ENCODE measurements around the gene CHTOP.
A peak's percentile ranks its signal among the peaks of the same experiment; 100 is the strongest.

The CHTOP gene

GRCh38 chr1:153678519-153679336 lies 44.9 kb downstream of the CHTOP start, which contains the start of gene NPR1 (continued):
- peak; percentile 66; the same call in 1 of the 2 replicates for TF ChIP-seq MYNN (tag by site-specific recombination; IDR thresholded peaks at IDR 0.05; ENCODE audit: borderline replicate concordance)
- 0 out of 2 replicates have a peak, but pooled peaks have one; percentile 27 for TF ChIP-seq ZNF133 (tag by site-specific recombination; IDR thresholded peaks at IDR 0.05)
- 0 out of 2 replicates have a peak, but pooled peaks have one; percentile 15 for TF ChIP-seq ZNF585B (tag by site-specific recombination; IDR thresholded peaks at IDR 0.05)
- TF ChIP-seq MZF1 (tag by site-specific recombination; IDR thresholded peaks at IDR 0.05; ENCODE audit: borderline replicate concordance), result no peak
- TF ChIP-seq ZBTB7A (tag by site-specific recombination; IDR thresholded peaks at IDR 0.05; ENCODE audit: low read depth), result peak; percentile 71; the same call in 1 of the 2 replicates
- TF ChIP-seq RBAK (tag by site-specific recombination; IDR thresholded peaks at IDR 0.05), result no peak
- peak; percentile 91 for TF ChIP-seq ZNF366 (tag by site-specific recombination; conservative IDR thresholded peaks at IDR 0.05)
- TF ChIP-seq ZSCAN4 (tag by site-specific recombination; IDR thresholded peaks at IDR 0.05), result peak; percentile 21; the same call in 1 of the 2 replicates
- TF ChIP-seq ZNF610 (tag by site-specific recombination; IDR thresholded peaks at IDR 0.05; ENCODE audit: borderline replicate concordance), result 0 out of 2 replicates have a peak, but pooled peaks have one; percentile 54
- no peak for TF ChIP-seq ZNF292 (tag by site-specific recombination; IDR thresholded peaks at IDR 0.05; ENCODE audit: borderline replicate concordance, low read depth)
- peak; percentile 77 for TF ChIP-seq PRDM10 (tag by site-specific recombination; IDR thresholded peaks at IDR 0.05)
- TF ChIP-seq REST (tag by site-specific recombination; IDR thresholded peaks at IDR 0.05), result 0 out of 2 replicates have a peak, but pooled peaks have one; percentile 40
- TF ChIP-seq ZNF10 (tag by site-specific recombination; IDR thresholded peaks at IDR 0.05), result peak; percentile 61; the same call in 1 of the 2 replicates
- peak; percentile 95 for TF ChIP-seq ZNF335 (tag by site-specific recombination; conservative IDR thresholded peaks at IDR 0.05)
- TF ChIP-seq PRDM2 (tag by site-specific recombination; IDR thresholded peaks at IDR 0.05; ENCODE audit: borderline replicate concordance), result no peak
- no peak for TF ChIP-seq GFI1B (tag by site-specific recombination; IDR thresholded peaks at IDR 0.05)
- peak; percentile 56 for TF ChIP-seq ZNF2 (tag by site-specific recombination; IDR thresholded peaks at IDR 0.05)
- no peak for TF ChIP-seq ZNF701 (tag by site-specific recombination; IDR thresholded peaks at IDR 0.05)
- TF ChIP-seq ELK4 (IDR thresholded peaks at IDR 0.05; ENCODE audit: borderline replicate concordance, low read depth, low read length), result no peak
- TF ChIP-seq SP2 (tag by site-specific recombination; IDR thresholded peaks at IDR 0.05), result peak; percentile 52
